Measurements from ENCODE around the gene TP63. TPM values are rescaled to one million over a fixed set of nuclear protein-coding genes. Genes with fewer than 3 reads are reported as not detected.

TP63 gene
- total and polyA plus RNA-seq, 8 donors, result 0.45 to 2.7 (median 0.84) TPM

GRCh38 chr3:189710620-189711402 is 79.6 kb downstream of the TP63 start:
- intact Hi-C loops (cut with DNase I), result no loop called here
- Histone ChIP-seq H3K9me3 (no peaks in the 10 kb centered on the region), H3K27ac (peak overlapping the region in 1 of 2 donors; percentile 15), H3K27me3 (no peaks in the 10 kb centered on the region), H3K4me1 (peaks cover 0 to 6% of the 10 kb centered on the region in 2 donors), H3K36me3 (no peaks in the 10 kb centered on the region), H3K4me3 (no peak overlapping the region)
- DNase-seq (peak in 3 of 4 donors; percentile 34 to 87 (median 81)), ATAC-seq (peak; percentile 88)
- TF ChIP-seq CTCF (IDR thresholded peaks at IDR 0.05), result no peak

- intact Hi-C loops (cut with DNase I), result no loop called here
- ATAC-seq (no peak), DNase-seq (no peak)
- H3K4me1 ChIP-seq, result peaks cover 0 to 6% of the 10 kb centered on the region in 2 donors
- TF ChIP-seq CTCF (IDR thresholded peaks at IDR 0.05), result no peak
- H3K9me3 ChIP-seq, result no peaks in the 10 kb centered on the region
- H3K36me3 ChIP-seq, result no peaks in the 10 kb centered on the region
- H3K27me3 ChIP-seq, result no peaks in the 10 kb centered on the region
- H3K27ac ChIP-seq, result no peak overlapping the region
- H3K4me3 ChIP-seq, result no peak overlapping the region
Observed at GRCh38 chr3:189712906-189713483, 81.8 kb downstream of the TP63 start.

GRCh38 chr3:189714991-189715961 is 84.1 kb downstream of the TP63 start:
- intact Hi-C loops (cut with DNase I), result no loop called here
- no peak overlapping the region for H3K4me3 ChIP-seq
- no peak overlapping the region for H3K27ac ChIP-seq
- DNase-seq (no peak), ATAC-seq (no peak)
- no peaks in the 10 kb centered on the region for H3K9me3 ChIP-seq
- no peaks in the 10 kb centered on the region for H3K36me3 ChIP-seq
- no peak for TF ChIP-seq CTCF (IDR thresholded peaks at IDR 0.05)
- peaks cover 0 to 6% of the 10 kb centered on the region in 2 donors for H3K4me1 ChIP-seq
- H3K27me3 ChIP-seq, result no peaks in the 10 kb centered on the region

GRCh38 chr3:189718215-189718614 is 87.0 kb downstream of the TP63 start:
- H3K36me3 ChIP-seq, result no peaks in the 10 kb centered on the region
- DNase-seq (no peak), ATAC-seq (no peak)
- intact Hi-C loops (cut with DNase I), result no loop called here
- no peak overlapping the region for H3K27ac ChIP-seq
- no peak overlapping the region for H3K4me3 ChIP-seq
- H3K27me3 ChIP-seq, result no peaks in the 10 kb centered on the region
- TF ChIP-seq CTCF (IDR thresholded peaks at IDR 0.05), result no peak
- no peaks in the 10 kb centered on the region for H3K4me1 ChIP-seq
- H3K9me3 ChIP-seq, result no peaks in the 10 kb centered on the region

Data from left lung (tissue), 10 donors.